ENCODE results near the gene WDR72.

WDR72 gene

DNA sequence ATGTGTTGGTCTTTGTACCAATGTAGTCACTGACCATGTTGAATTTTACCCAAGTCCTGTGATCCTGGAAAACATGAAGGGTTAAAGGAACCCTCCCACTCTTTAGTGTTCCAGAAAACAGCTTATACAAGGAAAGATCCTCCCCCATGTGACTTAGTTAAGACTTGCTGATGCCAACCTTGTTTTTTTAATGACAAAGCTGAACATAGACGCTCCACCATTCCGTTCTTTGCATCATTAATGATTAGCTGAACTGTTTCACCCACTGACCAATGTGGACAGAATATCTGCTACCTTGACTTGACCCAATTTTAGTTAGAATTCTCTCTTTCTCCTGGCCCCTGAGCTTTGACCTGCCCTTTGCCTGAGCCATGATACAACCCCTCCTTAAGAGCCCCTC, 3.5 kb upstream of the WDR72 start:
- no peak for DNase-seq (ENCODE audit: low spot score)
- TF ChIP-seq, protein P1, sequence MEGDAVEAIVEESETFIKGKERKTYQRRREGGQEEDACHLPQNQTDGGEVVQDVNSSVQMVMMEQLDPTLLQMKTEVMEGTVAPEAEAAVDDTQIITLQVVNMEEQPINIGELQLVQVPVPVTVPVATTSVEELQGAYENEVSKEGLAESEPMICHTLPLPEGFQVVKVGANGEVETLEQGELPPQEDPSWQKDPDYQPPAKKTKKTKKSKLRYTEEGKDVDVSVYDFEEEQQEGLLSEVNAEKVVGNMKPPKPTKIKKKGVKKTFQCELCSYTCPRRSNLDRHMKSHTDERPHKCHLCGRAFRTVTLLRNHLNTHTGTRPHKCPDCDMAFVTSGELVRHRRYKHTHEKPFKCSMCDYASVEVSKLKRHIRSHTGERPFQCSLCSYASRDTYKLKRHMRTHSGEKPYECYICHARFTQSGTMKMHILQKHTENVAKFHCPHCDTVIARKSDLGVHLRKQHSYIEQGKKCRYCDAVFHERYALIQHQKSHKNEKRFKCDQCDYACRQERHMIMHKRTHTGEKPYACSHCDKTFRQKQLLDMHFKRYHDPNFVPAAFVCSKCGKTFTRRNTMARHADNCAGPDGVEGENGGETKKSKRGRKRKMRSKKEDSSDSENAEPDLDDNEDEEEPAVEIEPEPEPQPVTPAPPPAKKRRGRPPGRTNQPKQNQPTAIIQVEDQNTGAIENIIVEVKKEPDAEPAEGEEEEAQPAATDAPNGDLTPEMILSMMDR (IDR thresholded peaks at IDR 0.05; ENCODE audit: extremely low read depth, missing control alignments), result no peak

DNA sequence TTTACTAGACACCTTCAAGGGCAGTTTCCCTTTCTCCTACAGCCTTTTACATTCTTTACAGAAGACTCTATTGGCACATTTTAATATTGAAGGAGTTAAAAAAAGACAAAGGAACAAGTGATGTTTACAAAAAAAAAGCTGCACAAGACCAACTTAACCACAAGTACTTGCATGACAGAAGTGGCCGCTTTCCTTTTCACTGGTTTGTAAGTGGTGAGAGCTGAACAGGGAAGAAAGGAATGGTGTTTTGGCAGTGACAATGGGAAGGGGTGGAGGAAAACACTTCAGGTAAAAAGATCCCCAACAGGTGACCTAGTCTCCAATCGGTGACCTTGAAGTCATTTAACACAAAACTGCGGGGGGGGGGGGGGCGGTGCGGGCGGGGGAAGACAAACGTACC, 1.1 kb downstream of the WDR72 start:
- DNase-seq (ENCODE audit: low spot score), result no peak
- TF ChIP-seq, protein P1 (IDR thresholded peaks at IDR 0.05; ENCODE audit: extremely low read depth, missing control alignments), result no peak

DNA sequence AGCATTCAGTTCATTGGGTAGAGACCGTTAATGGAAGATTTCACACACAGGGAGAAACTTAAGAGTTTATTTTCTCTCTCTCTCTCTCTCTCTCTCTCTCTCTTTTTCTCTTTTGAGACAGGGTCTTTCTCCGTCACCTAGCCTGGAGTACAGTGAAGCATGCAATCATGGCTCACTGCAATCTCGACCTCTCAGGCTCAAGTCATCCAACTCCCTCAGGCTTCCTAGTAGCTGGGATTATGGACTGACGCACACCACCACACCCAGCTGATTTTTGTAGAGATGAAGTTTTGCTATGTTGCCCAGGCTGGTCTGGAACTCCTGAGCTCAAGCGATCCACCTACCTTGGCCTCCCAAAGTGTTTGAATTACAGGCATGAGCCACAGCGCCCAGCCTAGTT, 1.6 kb downstream of the WDR72 start:
- TF ChIP-seq, protein P1 (IDR thresholded peaks at IDR 0.05; ENCODE audit: extremely low read depth, missing control alignments), result no peak
- DNase-seq (ENCODE audit: low spot score), result no peak

DNA sequence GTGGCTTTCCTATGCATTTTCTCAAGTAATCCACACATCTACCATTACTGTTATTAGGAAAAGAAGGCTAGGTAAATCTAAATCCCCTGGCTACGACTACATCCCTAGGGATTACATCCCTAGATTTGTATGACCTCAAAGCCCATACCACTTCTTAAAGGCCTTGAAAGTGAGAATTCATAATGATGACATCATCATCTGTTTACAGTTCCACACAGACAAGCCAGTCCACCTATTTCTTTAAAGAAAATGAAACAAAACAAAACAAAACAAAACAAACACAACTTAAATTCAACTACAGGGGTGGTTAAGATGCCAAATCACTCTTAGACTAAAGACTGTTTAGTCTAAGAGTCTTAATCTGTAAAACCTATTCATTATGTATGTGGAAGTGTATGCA, 5.7 kb downstream of the WDR72 start:
- TF ChIP-seq, protein P1 (IDR thresholded peaks at IDR 0.05; ENCODE audit: extremely low read depth, missing control alignments), result no peak
- no peak for DNase-seq (ENCODE audit: low spot score)

DNA sequence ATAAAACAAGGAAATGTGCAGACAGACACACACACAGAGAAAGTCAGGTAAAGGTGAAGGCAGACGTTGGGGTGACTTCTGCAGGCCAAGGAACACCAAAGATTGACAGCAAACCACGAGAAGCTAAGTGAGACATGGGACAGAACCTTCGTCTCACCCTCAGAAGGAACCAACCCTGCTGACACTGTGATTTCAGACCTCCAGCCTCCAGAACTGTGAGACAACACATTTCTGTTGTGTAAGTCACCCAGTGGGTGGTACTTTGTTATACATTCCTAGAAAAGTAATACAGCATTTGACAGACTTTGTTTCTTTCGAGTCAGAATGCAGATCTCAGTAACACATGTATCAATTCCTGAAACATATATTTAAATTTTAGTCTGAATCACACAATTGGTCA, 7.1 kb downstream of the WDR72 start:
- TF ChIP-seq, protein P1 (IDR thresholded peaks at IDR 0.05; ENCODE audit: extremely low read depth, missing control alignments), result no peak
- DNase-seq (ENCODE audit: low spot score), result no peak

DNA sequence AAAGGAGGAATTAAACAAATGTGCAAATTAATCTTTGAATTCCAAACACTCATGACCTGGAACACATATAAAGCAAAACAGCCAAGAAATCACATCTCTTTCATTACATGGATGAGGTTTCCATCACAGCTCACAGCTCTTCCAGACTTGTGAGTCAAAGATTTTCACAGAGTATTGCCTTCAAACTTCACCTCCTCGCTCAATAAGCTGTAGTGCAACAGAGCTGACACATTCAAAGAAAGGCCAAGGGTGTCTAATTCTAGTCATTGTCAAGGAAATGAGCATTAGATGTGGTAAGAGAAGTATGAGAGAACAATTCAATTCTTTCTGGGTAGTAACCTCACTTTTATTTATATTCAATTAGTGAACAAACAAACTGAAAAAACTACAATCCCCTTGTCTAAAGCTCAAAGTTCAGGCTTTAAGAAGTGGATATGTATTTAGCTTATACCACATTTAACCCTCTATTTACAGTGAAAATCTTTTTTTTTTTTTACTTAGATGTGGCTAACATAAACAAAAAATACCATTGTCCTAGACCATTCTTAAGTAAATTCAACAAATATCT, 11.9 kb downstream of the WDR72 start:
- DNase-seq (ENCODE audit: low spot score), result no peak
- TF ChIP-seq, protein P1 (IDR thresholded peaks at IDR 0.05; ENCODE audit: extremely low read depth, missing control alignments), result no peak

DNA sequence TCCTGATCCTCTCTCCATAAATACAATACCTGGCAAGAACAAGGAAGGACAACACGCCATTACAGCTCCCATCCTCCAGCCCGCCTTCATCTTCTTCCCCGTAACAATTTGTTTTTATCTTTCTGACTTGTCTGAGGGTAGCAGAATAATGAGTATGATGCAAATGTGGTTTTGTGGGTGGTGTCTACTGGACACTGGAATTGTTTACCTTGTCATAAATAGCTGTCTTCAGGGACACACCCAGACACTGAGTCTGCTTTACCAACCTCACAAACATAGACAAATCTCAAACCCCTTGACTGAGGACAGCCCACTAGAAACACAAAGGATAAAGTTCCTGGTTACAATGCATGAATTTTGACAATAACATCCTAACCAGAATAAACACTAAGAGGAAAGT, 13.4 kb downstream of the WDR72 start:
- DNase-seq (ENCODE audit: low spot score), result no peak
- TF ChIP-seq, protein P1 (IDR thresholded peaks at IDR 0.05; ENCODE audit: extremely low read depth, missing control alignments), result no peak

Measured in GM20000 (cell line).